Panc1 (cell line): Measurements from ENCODE around the gene PLCB1. TPM values are rescaled to one million over a fixed set of nuclear protein-coding genes. Genes with fewer than 3 reads are reported as not detected.

ENCODE experiments used
- ATAC-seq: fragments of 200-7000 bp; cut with Tn5 transposase; 2 replicates; pipeline ENCODE4 v1.9.1; 2020; ENCODE audit warnings: mild to moderate bottlenecking, moderate library complexity
- BruUV-seq: library from RNA; stranded (reverse); fragments of 400-500 nt; replicated peaks from 2 replicates; lab custom pipeline; 2021; lab: Mats Ljungman, UMichigan
- CTCF ChIA-PET: fragments of 300-600 bp; sonication (Branson Sonifier 250); formaldehyde crosslinking; loops from one replicate; lab custom pipeline; 2022; ENCODE audit warnings: antibody characterized with exemption; lab: Charles Lee
- POLR2A ChIA-PET: fragments of 300-600 bp; sonication (Branson Sonifier 250); formaldehyde crosslinking; loops from one replicate; lab custom pipeline; 2022; ENCODE audit warnings: antibody characterized with exemption; lab: Charles Lee
- DNase-seq: peaks from one replicate; pipeline ENCODE4 v3.0.0-alpha.2; 2010; ENCODE audit warnings: low read depth, low spot score
- H3K27ac ChIP-seq: 2 replicates; pipeline ENCODE4 v1.5.1; 2011; ENCODE audit warnings: mild to moderate bottlenecking, low read length, inconsistent platforms
- H3K27me3 ChIP-seq: fragments of 200-500 bp; sonication (Bioruptor generic); 2 replicates; pipeline ENCODE4 v1.6.0; 2014; ENCODE audit warnings: low read length, inconsistent platforms; ENCODE audit not compliant: control insufficient read depth, insufficient read depth
- H3K36me3 ChIP-seq: fragments of 200-500 bp; sonication (Bioruptor generic); 2 replicates; pipeline ENCODE4 v1.5.1; 2014; ENCODE audit warnings: inconsistent platforms, mild to moderate bottlenecking, low read length, moderate library complexity; ENCODE audit not compliant: control insufficient read depth, insufficient read depth
- H3K4me1 ChIP-seq: 2 replicates; pipeline ENCODE4 v1.5.1; 2011; ENCODE audit warnings: inconsistent platforms, mild to moderate bottlenecking, low read length, moderate library complexity; ENCODE audit not compliant: control insufficient read depth, insufficient read depth
- H3K4me3 ChIP-seq, 2 experiments: 2 replicates each; pipeline ENCODE4 v1.5.1; 2011 to 2012; ENCODE audit warnings: low read depth in 2 of 2, low read length in 2 of 2, mild to moderate bottlenecking in 2 of 2, inconsistent platforms in 1 of 2, moderate library complexity in 1 of 2
- H3K9me3 ChIP-seq: fragments of 200-500 bp; sonication (Bioruptor generic); 2 replicates; pipeline ENCODE4 v1.5.1; 2014; ENCODE audit warnings: low read depth, mild to moderate bottlenecking, inconsistent platforms, low read length, moderate library complexity; ENCODE audit not compliant: control insufficient read depth, insufficient read depth
- CTCF ChIP-seq: fragments of 450-650 bp; IDR thresholded peaks from 2 replicates; pipeline ENCODE4 v1.5.1; 2017; ENCODE audit warnings: mild to moderate bottlenecking
- POLR2AphosphoS5 ChIP-seq: IDR thresholded peaks from 2 replicates; pipeline ENCODE4 v1.6.1; 2012; ENCODE audit warnings: mild to moderate bottlenecking, low read depth, low read length, moderate library complexity
- REST ChIP-seq, 2 experiments: IDR thresholded peaks; 2 replicates each; pipeline ENCODE4 v1.6.1; 2011 to 2012; ENCODE audit warnings: low read depth in 2 of 2, control low read depth in 1 of 2, low read length in 1 of 2, mild to moderate bottlenecking in 1 of 2, moderate library complexity in 1 of 2; ENCODE audit not compliant: insufficient read depth in 1 of 2
- SIN3A ChIP-seq: IDR thresholded peaks from 2 replicates; pipeline ENCODE4 v1.6.1; 2012; ENCODE audit warnings: low read depth, mild to moderate bottlenecking, low read length, moderate library complexity, borderline replicate concordance; ENCODE audit not compliant: insufficient read depth
- TCF7L2 ChIP-seq: IDR thresholded peaks from 2 replicates; pipeline ENCODE4 v1.6.1; 2011; ENCODE audit warnings: mild to moderate bottlenecking, low read depth, low read length, inconsistent platforms
- in situ Hi-C: cut with HindIII; loops from 2 replicates; pipeline ENCODE4 v1.10.0; 2016; ENCODE audit warnings: low sequenced_read_pairs, low pct_unique_long_range_greater_than_20kb
- intact Hi-C: fragments of 100-400 bp; cut with micrococcal nuclease; formaldehyde crosslinking; loops from one replicate; pipeline ENCODE4 v1.10.0; 2022; ENCODE audit not compliant: unreplicated experiment
- total RNA-seq: library from RNA; stranded (reverse); gene quantifications from one replicate; pipeline ENCODE4 v1.2.1, GENCODE V29; 2021; ENCODE audit not compliant: unreplicated experiment

PLCB1 gene
- total RNA-seq, 1 experiment from 2014 or later: 0.59 TPM

GRCh38 chr20:8658103-8658502 lies 526.0 kb downstream of the PLCB1 start:
- ChIA-PET CTCF (no interaction called here), POLR2A (no interaction called here)
- ATAC-seq (no peak), DNase-seq (no peak)
- in situ Hi-C loops: no loop called here
- Histone ChIP-seq H3K27ac (no peak overlapping the region), H3K4me3 (no peak overlapping the region), H3K27me3 (no peaks in the 10 kb centered on the region), H3K36me3 (no peaks in the 10 kb centered on the region), H3K9me3 (no peaks in the 10 kb centered on the region), H3K4me1 (no peaks in the 10 kb centered on the region)
- no TSS peak for BruUV-seq
- intact Hi-C loops: no loop called here
- TF ChIP-seq SIN3A: no peak
- no peak for TF ChIP-seq TCF7L2
- no peak for TF ChIP-seq REST (IDR thresholded peaks at IDR 0.05; ENCODE audit: insufficient read depth in 1 of 2, low read depth in 2 of 2, low read length in 1 of 2)
- TF ChIP-seq CTCF: no peak
- no peak for TF ChIP-seq POLR2AphosphoS5

- H3K4me3 ChIP-seq: no peak overlapping the region
- H3K36me3 ChIP-seq: no peaks in the 10 kb centered on the region
- no peaks in the 10 kb centered on the region for H3K4me1 ChIP-seq
- no peaks in the 10 kb centered on the region for H3K27me3 ChIP-seq
- no peak for TF ChIP-seq SIN3A
- no peak for TF ChIP-seq POLR2AphosphoS5
- TF ChIP-seq TCF7L2: no peak
- no peak for TF ChIP-seq CTCF
- TF ChIP-seq REST (IDR thresholded peaks at IDR 0.05; ENCODE audit: insufficient read depth in 1 of 2, low read depth in 2 of 2, low read length in 1 of 2): no peak
- no peak overlapping the region for H3K27ac ChIP-seq
- intact Hi-C loops (no loop called here), in situ Hi-C loops (no loop called here)
- CTCF ChIA-PET: interaction anchor here (0.7 kb wide), 1 partner anchor 179 kb away, joined by 3 read pairs; no protein-coding TSS in a partner anchor
- POLR2A ChIA-PET: no interaction called here
- BruUV-seq: no TSS peak
- H3K9me3 ChIP-seq: no peaks in the 10 kb centered on the region
- ATAC-seq (no peak), DNase-seq (no peak)
Measured at GRCh38 chr20:8661229-8661952, 529.3 kb downstream of the PLCB1 start.
